KMS-11 (cell line): ENCODE data around the gene ZNF385C.

Experiments used
- H2AFZ ChIP-seq: fragments of 200-600 bp; sonication (generic); 2 replicates; pipeline ENCODE4 v1.6.1; 2016; ENCODE audit warnings: antibody characterized with exemption, mixed run types, low read depth
- H3K27ac ChIP-seq: fragments of 200-600 bp; sonication (generic); 2 replicates; pipeline ENCODE4 v1.6.1; 2016; ENCODE audit warnings: mild to moderate bottlenecking, mixed run types
- H3K27me3 ChIP-seq: fragments of 200-600 bp; sonication (generic); 2 replicates; pipeline ENCODE4 v1.6.1; 2017; ENCODE audit warnings: mild to moderate bottlenecking, low read depth, mixed run types, moderate library complexity; ENCODE audit not compliant: insufficient read depth
- H3K36me3 ChIP-seq: fragments of 200-600 bp; sonication (generic); 2 replicates; pipeline ENCODE4 v1.6.1; 2017; ENCODE audit warnings: mild to moderate bottlenecking, mixed run types; ENCODE audit not compliant: insufficient read depth
- H3K4me1 ChIP-seq: fragments of 200-600 bp; sonication (generic); 2 replicates; pipeline ENCODE4 v1.6.1; 2016; ENCODE audit warnings: mild to moderate bottlenecking, low read depth, mixed run types; ENCODE audit not compliant: poor library complexity, severe bottlenecking
- H3K4me2 ChIP-seq: fragments of 200-600 bp; sonication (generic); 2 replicates; pipeline ENCODE4 v1.7.0; 2016; ENCODE audit warnings: mild to moderate bottlenecking, mixed run types
- H3K4me3 ChIP-seq: fragments of 200-600 bp; sonication (generic); IDR thresholded peaks from 2 replicates; pipeline ENCODE4 v1.6.1; 2017; ENCODE audit warnings: low read depth, low read length, mixed read lengths; ENCODE audit not compliant: insufficient read depth
- H3K79me2 ChIP-seq: fragments of 200-600 bp; sonication (generic); 2 replicates; pipeline ENCODE4 v1.6.1; 2016; ENCODE audit warnings: low read depth, mixed run types; ENCODE audit not compliant: insufficient read depth
- H3K9ac ChIP-seq: fragments of 200-600 bp; sonication (generic); 2 replicates; pipeline ENCODE4 v1.6.1; 2016; ENCODE audit warnings: mild to moderate bottlenecking, mixed run types
- H4K20me1 ChIP-seq: fragments of 200-600 bp; sonication (generic); 2 replicates; pipeline ENCODE4 v1.6.1; 2016; ENCODE audit warnings: mild to moderate bottlenecking, mixed run types; ENCODE audit not compliant: insufficient read depth
- CTCF ChIP-seq: fragments of 200-600 bp; sonication (generic); conservative IDR thresholded peaks from 2 replicates; pipeline ENCODE4 v1.6.1; 2017; ENCODE audit warnings: low read depth, mild to moderate bottlenecking, antibody characterized with exemption, low read length, moderate library complexity, mixed read lengths

Gene ZNF385C

GRCh38 chr17:42059815-42060214 is 38.5 kb downstream of the ZNF385C start:
- H3K4me3 ChIP-seq = no peak overlapping the region
- H3K4me1 ChIP-seq = no peaks in the 10 kb centered on the region
- no peaks in the 10 kb centered on the region for H4K20me1 ChIP-seq
- no peaks in the 10 kb centered on the region for H3K79me2 ChIP-seq
- TF ChIP-seq CTCF = no peak
- H3K27ac ChIP-seq = no peak overlapping the region
- peaks cover 7% of the 10 kb centered on the region; the same call in 1 of the 2 replicates for H3K27me3 ChIP-seq
- H3K36me3 ChIP-seq = no peaks in the 10 kb centered on the region
- H3K9ac ChIP-seq = no peak overlapping the region
- H3K4me2 ChIP-seq = no peak overlapping the region
- H2AFZ ChIP-seq = no peak overlapping the region

- no peak overlapping the region for H3K4me2 ChIP-seq
- peaks cover 22% of the 10 kb centered on the region for H3K27me3 ChIP-seq
- no peaks in the 10 kb centered on the region for H3K36me3 ChIP-seq
- no peak for TF ChIP-seq CTCF
- no peaks in the 10 kb centered on the region for H3K79me2 ChIP-seq
- H3K4me1 ChIP-seq = no peaks in the 10 kb centered on the region
- no peak overlapping the region for H2AFZ ChIP-seq
- no peaks in the 10 kb centered on the region for H4K20me1 ChIP-seq
- H3K27ac ChIP-seq = no peak overlapping the region
- no peak overlapping the region for H3K4me3 ChIP-seq
- H3K9ac ChIP-seq = no peak overlapping the region
These were observed 40.2 kb downstream of the ZNF385C start for GRCh38 chr17:42058063-42058462.

GRCh38 chr17:42056635-42057034 is 41.6 kb downstream of the ZNF385C start:
- Histone ChIP-seq H3K4me2 (no peak overlapping the region), H3K79me2 (no peaks in the 10 kb centered on the region), H3K9ac (no peak overlapping the region), H3K27me3 (peaks cover 34% of the 10 kb centered on the region), H3K4me1 (no peaks in the 10 kb centered on the region), H2AFZ (no peak overlapping the region), H3K27ac (no peak overlapping the region), H4K20me1 (no peaks in the 10 kb centered on the region), H3K36me3 (no peaks in the 10 kb centered on the region), H3K4me3 (no peak overlapping the region)
- TF ChIP-seq CTCF = no peak

GRCh38 chr17:42055496-42055895 is 42.8 kb downstream of the ZNF385C start:
- Histone ChIP-seq H4K20me1 (no peaks in the 10 kb centered on the region), H3K27me3 (peaks cover 44% of the 10 kb centered on the region), H3K4me3 (no peak overlapping the region), H3K36me3 (no peaks in the 10 kb centered on the region), H3K4me1 (no peaks in the 10 kb centered on the region), H2AFZ (no peak overlapping the region), H3K4me2 (no peak overlapping the region), H3K27ac (no peak overlapping the region), H3K79me2 (no peaks in the 10 kb centered on the region), H3K9ac (no peak overlapping the region)
- TF ChIP-seq CTCF = no peak

- no peak for TF ChIP-seq CTCF
- Histone ChIP-seq H3K79me2 (no peaks in the 10 kb centered on the region), H3K9ac (no peak overlapping the region), H3K27me3 (peaks cover 46% of the 10 kb centered on the region), H2AFZ (no peak overlapping the region), H3K4me3 (no peak overlapping the region), H3K4me2 (no peak overlapping the region), H3K4me1 (no peaks in the 10 kb centered on the region), H3K36me3 (no peaks in the 10 kb centered on the region), H4K20me1 (no peaks in the 10 kb centered on the region), H3K27ac (no peak overlapping the region)
These were observed 43.2 kb downstream of the ZNF385C start for GRCh38 chr17:42055027-42055426.
